K562 (cell line): Measurements from ENCODE around the gene TMEM116. TPM values are rescaled to one million over a fixed set of nuclear protein-coding genes. Genes with fewer than 3 reads are reported as not detected.

Experiments used
- MAFG ChIP-seq: fragments of 450-650 bp; conservative IDR thresholded peaks from 2 replicates; pipeline ENCODE4 v1.6.1; 2016; ENCODE audit warnings: missing genetic modification characterization, missing compliant biosample characterization
- MGA ChIP-seq: fragments of 450-650 bp; IDR thresholded peaks from 2 replicates; pipeline ENCODE4 v1.6.1; 2016; ENCODE audit warnings: mild to moderate bottlenecking, moderate library complexity
- MIER1 ChIP-seq: fragments of 450-650 bp; IDR thresholded peaks from 2 replicates; pipeline ENCODE4 v1.6.1; 2016; ENCODE audit warnings: antibody characterized with exemption, mild to moderate bottlenecking, low read depth
- MLLT1 ChIP-seq, 2 experiments: fragments of 450-650 bp; IDR thresholded peaks; 2 replicates each; pipeline ENCODE4 v1.6.1; 2016
- NCOA1 ChIP-seq: fragments of 450-650 bp; IDR thresholded peaks from 2 replicates; pipeline ENCODE4 v1.6.1; 2016; ENCODE audit warnings: low read depth
- PHB2 ChIP-seq: fragments of 450-650 bp; IDR thresholded peaks from 2 replicates; pipeline ENCODE4 v1.6.1; 2017; ENCODE audit warnings: low read depth
- RB1 ChIP-seq: fragments of 450-650 bp; IDR thresholded peaks from 2 replicates; pipeline ENCODE4 v1.6.1; 2017; ENCODE audit warnings: low read depth, mild to moderate bottlenecking
- TAF1 ChIP-seq: IDR thresholded peaks from 2 replicates; pipeline ENCODE4 v1.6.1; 2011; ENCODE audit warnings: mild to moderate bottlenecking, low read length, moderate library complexity; ENCODE audit not compliant: insufficient read depth, control insufficient read depth, severe bottlenecking; ENCODE audit errors: extremely low read depth
- ZBTB11 ChIP-seq, 3 experiments: fragments of 200-800 bp in 1 of 3; fragments of 250-450 bp in 1 of 3; fragments of 450-650 bp in 1 of 3; sonication (Bioruptor Pico) in 1 of 3; sonication (Bioruptor generic) in 1 of 3; formaldehyde crosslinking in 1 of 3; IDR thresholded peaks; 2 replicates each; pipeline versions ENCODE4 v1.6.1 to v1.8.0; 2016 to 2022; ENCODE audit warnings: mild to moderate bottlenecking in 2 of 3, missing genetic modification characterization in 2 of 3, missing compliant biosample characterization in 1 of 3, moderate library complexity in 1 of 3
- polyA plus RNA-seq, 8 experiments: library from polyadenylated mRNA; depleted of rRNA in 4 of 8; stranded (reverse) in 5 of 8; unstranded in 3 of 8; fragments of >200 nt; fragmentation: Nextera tagmentation in 2 of 8; fragmentation: Illumina TruSeq in 1 of 8; extraction: Ambion mirVana in 2 of 8; extraction: Trizol in 1 of 8; gene quantifications; 2 replicates each; pipeline versions ENCODE4 v1.2.1 to v1.2.3, GENCODE V29; 2011 to 2014; ENCODE audit warnings: inconsistent platforms in 1 of 8, missing spikeins in 1 of 8
- total RNA-seq, 7 experiments: library from RNA; depleted of rRNA in 6 of 7; stranded (reverse); fragments of >200 nt in 6 of 7; fragmentation: Illumina TruSeq in 2 of 7; extraction: Trizol in 2 of 7; gene quantifications; 2 replicates each; pipeline versions ENCODE4 v1.2.1 to v1.2.3, GENCODE V29; 2011 to 2021; ENCODE audit warnings: low replicate concordance in 1 of 7

TMEM116 gene
- total and polyA plus RNA-seq, 9 of the 15 experiments (the other 6 are each of a cell fraction or from before 2014, with no cell fraction given) = 5.2 to 78.6 (median 13.9) TPM

- TF ChIP-seq MAFG (no peak), MGA (no peak), ZBTB11 (CRISPR knock-in tag; IDR thresholded peaks at IDR 0.05) (no peak), RB1 (no peak), MIER1 (no peak), PHB2 (no peak), TAF1 (no peak), MLLT1 (IDR thresholded peaks at IDR 0.05) (no peak), NCOA1 (no peak)
These were observed 5.0 kb downstream of the TMEM116 start (continued) for GRCh38 chr12:112007945-112008344.
